C4-2B (cell line): ENCODE results near the gene MESP2.

Experiments used
- ZFX ChIP-seq: fragments of 450-650 bp; IDR thresholded peaks from 2 replicates; pipeline ENCODE4 v1.6.1; 2017
- TF ChIP-seq, protein P1 (sequence below): fragments of 450-650 bp; conservative IDR thresholded peaks from 2 replicates; pipeline ENCODE4 v1.5.1; 2017; ENCODE audit warnings: mild to moderate bottlenecking

DNA sequence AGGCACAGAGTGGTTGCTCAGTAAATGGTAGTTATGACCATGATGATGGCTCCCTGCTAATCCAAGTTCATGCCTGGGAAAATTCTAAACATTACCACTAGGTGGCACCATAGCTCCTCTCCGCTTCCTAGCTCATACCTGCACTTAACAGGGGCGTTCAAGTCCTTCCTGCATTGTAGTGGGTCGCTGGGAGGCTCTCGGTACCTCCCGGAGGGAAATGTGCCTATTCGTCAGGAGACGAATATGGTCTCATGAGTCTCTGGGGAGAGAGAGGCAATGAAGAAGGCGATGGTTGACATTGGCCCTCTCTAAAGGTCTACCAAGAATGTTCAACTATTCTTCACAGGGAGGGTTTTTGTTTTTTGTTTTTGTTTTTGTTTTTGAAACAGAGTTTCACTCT, 36.0 kb upstream of the MESP2 start:
- TF ChIP-seq, protein P1, sequence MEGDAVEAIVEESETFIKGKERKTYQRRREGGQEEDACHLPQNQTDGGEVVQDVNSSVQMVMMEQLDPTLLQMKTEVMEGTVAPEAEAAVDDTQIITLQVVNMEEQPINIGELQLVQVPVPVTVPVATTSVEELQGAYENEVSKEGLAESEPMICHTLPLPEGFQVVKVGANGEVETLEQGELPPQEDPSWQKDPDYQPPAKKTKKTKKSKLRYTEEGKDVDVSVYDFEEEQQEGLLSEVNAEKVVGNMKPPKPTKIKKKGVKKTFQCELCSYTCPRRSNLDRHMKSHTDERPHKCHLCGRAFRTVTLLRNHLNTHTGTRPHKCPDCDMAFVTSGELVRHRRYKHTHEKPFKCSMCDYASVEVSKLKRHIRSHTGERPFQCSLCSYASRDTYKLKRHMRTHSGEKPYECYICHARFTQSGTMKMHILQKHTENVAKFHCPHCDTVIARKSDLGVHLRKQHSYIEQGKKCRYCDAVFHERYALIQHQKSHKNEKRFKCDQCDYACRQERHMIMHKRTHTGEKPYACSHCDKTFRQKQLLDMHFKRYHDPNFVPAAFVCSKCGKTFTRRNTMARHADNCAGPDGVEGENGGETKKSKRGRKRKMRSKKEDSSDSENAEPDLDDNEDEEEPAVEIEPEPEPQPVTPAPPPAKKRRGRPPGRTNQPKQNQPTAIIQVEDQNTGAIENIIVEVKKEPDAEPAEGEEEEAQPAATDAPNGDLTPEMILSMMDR = peak; percentile 95
- no peak for TF ChIP-seq ZFX
